ENCODE data around the gene C1QTNF2.

The C1QTNF2 gene, protein sequence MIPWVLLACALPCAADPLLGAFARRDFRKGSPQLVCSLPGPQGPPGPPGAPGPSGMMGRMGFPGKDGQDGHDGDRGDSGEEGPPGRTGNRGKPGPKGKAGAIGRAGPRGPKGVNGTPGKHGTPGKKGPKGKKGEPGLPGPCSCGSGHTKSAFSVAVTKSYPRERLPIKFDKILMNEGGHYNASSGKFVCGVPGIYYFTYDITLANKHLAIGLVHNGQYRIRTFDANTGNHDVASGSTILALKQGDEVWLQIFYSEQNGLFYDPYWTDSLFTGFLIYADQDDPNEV

DNA sequence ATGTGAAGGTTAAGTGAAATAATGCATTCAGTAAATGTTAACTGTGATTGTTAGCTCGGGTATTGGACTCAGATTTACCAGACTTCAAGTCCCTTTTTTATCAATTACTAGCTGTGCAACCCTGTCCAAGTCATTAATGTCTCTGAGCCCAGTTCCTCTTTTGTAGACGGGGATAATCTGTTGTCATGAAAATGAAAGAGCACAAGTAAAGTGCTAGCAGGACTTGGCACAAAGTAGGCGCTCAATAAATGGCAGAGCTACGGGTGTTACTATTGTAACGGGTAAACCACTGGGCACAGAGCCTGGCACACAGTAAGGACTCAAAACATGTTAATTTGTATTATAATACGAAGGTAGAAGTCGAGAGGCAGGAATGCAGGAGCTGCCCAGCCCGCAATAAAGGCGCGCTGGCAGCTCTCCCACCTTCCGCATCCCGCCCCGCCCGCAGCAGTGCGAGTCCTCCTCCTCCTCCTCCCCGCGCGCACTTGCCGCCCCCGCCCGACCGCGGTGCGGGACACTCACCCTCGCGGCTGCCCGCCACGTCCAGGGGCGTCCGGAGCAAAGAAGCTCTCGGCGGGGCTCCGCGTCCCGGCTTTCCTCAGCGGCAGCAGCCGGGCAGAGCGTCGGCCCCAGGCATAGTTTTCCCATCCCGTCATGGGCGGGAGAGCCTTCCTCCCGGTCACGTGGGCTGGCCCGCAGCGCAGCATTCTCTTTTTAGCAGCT is at the start of gene C1QTNF2:
TSS of gene C1QTNF2 (minus strand) at position 637 of the 723 bp plus-strand sequence. CDS start 15,615 bp downstream, outside the sequence.
- TF ChIP-seq, protein P1, sequence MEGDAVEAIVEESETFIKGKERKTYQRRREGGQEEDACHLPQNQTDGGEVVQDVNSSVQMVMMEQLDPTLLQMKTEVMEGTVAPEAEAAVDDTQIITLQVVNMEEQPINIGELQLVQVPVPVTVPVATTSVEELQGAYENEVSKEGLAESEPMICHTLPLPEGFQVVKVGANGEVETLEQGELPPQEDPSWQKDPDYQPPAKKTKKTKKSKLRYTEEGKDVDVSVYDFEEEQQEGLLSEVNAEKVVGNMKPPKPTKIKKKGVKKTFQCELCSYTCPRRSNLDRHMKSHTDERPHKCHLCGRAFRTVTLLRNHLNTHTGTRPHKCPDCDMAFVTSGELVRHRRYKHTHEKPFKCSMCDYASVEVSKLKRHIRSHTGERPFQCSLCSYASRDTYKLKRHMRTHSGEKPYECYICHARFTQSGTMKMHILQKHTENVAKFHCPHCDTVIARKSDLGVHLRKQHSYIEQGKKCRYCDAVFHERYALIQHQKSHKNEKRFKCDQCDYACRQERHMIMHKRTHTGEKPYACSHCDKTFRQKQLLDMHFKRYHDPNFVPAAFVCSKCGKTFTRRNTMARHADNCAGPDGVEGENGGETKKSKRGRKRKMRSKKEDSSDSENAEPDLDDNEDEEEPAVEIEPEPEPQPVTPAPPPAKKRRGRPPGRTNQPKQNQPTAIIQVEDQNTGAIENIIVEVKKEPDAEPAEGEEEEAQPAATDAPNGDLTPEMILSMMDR (IDR thresholded peaks at IDR 0.05; ENCODE audit: insufficient read depth, low read depth, low read length, missing control alignments), result no peak
- DNase-seq (ENCODE audit: low read depth), result peak; percentile 65
- peak within 1 kb of the TSS; percentile 29 for H3K4me3 ChIP-seq (ENCODE audit: low read length)

DNA sequence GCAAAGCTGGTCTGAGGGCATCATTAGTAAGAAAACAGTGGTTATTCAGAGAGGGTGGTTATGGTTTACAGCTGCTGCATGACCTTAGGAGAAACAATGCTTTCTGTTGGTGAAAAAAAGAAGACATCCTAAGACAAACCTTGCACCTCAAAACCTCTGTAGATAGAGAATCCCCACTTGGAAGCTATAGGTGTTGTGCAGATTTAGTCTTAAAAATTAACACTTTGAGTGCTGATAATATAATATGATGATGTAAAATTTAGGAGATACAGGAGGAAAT is 49.8 kb upstream of the C1QTNF2 start:
- TF ChIP-seq, protein P1 (IDR thresholded peaks at IDR 0.05; ENCODE audit: insufficient read depth, low read depth, low read length, missing control alignments), result no peak
- no peak for DNase-seq (ENCODE audit: low read depth)
- H3K4me3 ChIP-seq (ENCODE audit: low read length), result no peak overlapping the region

DNA sequence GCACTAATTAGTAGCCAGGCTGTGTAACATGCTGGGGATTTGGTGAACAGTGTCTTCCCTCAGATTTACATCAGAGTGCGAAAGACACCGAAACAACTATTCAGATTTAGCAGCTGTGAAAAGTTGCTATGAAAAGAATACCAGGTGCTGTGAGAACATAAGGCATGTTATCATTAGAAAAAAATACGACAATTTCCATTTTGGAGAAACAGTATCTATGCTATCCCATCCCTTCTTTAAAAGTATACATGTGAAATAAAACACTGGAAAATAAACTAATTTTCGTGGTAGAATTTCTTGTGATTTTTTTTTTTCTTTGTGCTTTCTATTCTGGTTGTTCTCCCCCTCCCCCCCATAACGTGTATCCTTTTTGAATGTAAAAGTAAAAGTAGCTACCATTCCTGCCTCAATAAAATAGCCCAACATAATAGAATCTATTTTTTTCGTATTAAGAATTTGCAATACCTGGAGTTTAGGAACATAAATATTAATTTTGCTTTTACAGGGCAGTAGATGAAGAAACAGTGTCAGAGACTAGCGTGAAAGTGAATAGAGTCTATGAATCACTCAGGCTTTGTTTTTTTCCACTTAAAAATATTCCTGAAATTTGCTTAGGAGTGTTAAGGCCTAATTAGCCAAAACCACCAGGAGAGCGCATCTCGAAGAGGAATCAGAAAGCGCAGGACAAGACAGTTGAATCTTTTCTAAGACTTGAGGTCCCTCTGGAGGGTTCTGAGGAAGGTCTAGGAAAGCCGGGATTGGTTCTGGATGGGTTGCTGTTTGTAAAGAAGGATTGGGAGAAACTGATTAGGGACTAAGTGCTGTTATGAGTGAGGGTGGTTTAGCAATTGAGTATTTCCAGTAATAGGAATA is 49.3 kb upstream of the C1QTNF2 start:
- TF ChIP-seq, protein P1 (IDR thresholded peaks at IDR 0.05; ENCODE audit: insufficient read depth, low read depth, low read length, missing control alignments), result no peak
- no peak for DNase-seq (ENCODE audit: low read depth)
- H3K4me3 ChIP-seq (ENCODE audit: low read length), result peak overlapping the region; percentile 94

DNA sequence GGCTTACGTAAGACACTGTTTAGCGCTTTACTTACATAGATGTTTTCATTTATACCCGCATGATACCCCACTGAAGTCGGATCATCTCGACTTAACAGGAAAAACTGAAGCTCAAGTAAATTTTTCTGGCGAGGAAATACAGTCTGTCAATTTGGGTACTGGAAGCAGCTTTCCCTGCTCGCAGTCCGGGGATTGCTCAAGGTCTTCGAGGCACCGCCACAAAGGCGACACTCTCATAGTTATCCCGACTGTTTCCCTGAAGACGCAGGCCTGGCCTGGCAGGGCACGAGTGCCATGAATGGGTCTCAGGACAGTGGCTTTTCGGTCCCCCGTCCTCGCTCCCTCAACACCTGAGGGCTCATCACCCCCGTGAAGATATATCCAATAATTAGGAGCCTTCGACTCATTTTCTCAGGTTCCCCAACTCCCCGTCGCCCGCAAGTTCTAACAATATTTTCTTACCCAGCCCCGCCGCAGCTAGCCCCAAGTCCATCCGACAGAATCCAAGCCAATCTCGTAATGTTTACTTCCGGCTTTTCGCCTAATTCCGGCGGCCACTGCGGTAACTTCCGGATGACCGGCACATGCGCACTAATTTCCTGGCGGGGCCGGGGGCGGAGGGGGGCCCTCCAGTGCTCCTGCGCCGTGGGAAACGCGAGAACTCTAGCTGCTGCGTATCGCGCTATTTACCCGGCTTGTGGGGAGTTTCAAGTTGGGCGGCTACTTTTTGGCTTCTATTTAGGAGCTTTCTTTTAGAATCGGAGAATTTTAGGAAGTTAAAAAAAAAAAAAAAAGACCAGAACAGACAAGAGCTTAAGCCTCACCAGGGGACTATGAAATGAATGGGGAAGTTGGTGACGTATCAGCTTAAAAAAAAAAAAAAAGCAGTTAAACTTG is 48.4 kb upstream of the C1QTNF2 start, which contains the start of gene SLU7:
TSS of gene SLU7 (minus strand) at position 521 of the 897 bp plus-strand sequence. CDS start 3,787 bp downstream, outside the sequence.
- TF ChIP-seq, protein P1 (IDR thresholded peaks at IDR 0.05; ENCODE audit: insufficient read depth, low read depth, low read length, missing control alignments), result no peak
- peak within 1 kb of the TSS; percentile 94 for H3K4me3 ChIP-seq (ENCODE audit: low read length)
- DNase-seq (ENCODE audit: low read depth), result peak; percentile 96

DNA sequence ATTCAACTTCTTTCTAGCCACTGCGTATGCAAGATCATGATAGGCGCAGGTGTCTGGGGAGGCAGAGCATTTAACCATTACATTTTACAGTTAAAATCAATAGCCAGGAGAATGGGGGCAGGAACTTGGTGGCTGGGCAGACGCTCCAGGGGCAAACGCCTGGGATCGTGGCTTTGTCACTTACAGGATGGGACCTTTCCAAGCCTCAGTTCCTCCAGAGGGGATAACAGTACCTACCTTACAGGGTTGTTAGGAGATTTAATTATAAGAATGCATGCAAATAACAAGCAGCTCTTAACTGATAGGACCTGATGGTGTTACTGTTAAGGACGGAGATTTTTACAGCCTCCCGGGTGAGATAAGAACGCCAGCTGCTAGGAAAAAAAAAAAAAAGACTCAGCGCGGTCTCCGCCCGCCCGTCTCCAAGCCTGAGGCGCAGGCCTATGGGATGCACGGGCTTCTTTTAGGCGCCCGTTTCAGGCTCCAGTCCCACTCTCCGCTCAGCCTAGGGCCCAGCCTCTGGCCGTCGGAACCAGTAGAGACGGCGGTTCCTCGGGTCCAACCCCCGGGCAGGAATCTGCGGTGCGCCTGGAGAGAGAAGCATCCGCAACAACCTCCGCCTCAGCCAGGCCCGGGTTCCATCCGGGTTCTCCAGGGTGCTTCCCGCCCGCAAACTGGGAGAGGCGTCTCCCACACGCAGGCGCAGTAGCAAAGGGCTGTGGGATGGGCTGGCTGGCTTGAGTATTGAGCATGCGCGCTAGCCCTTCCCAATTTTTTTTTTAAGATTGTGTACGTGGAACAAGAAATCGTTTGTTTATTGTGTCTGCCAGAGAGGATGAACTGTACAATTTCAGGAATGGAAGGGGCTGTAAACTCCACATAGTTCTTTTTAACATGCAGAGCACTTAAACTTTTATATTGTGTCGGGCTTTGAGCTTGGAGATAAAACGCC is 29.3 kb upstream of the C1QTNF2 start, which contains the start of gene FAM200C:
TSS of gene FAM200C (minus strand) at position 653 of the 952 bp plus-strand sequence. CDS start 4,564 bp downstream, outside the sequence.
- peak within 1 kb of the TSS; percentile 83 for H3K4me3 ChIP-seq (ENCODE audit: low read length)
- peak; percentile 92 for DNase-seq (ENCODE audit: low read depth)
- TF ChIP-seq, protein P1 (IDR thresholded peaks at IDR 0.05; ENCODE audit: insufficient read depth, low read depth, low read length, missing control alignments), result no peak
